Mammary epithelial cell (primary cell): ENCODE results near the gene INS.

ENCODE experiments used
- EZH2 ChIP-seq: IDR thresholded peaks from 2 replicates; pipeline ENCODE4 v1.6.1; 2012; ENCODE audit warnings: low read length, inconsistent platforms, borderline replicate concordance
- TF ChIP-seq, protein P1 (sequence below), 2 donors: IDR thresholded peaks in 1 of 2; conservative IDR thresholded peaks in 1 of 2; 2 replicates each; pipeline ENCODE4 v1.5.1; 2011 to 2012; ENCODE audit warnings: inconsistent platforms in 2 of 2, low read length in 2 of 2, mild to moderate bottlenecking in 2 of 2, control low read depth in 1 of 2, low read depth in 1 of 2; ENCODE audit not compliant: insufficient read depth in 1 of 2; ENCODE audit errors: extremely low read depth in 1 of 2

DNA sequence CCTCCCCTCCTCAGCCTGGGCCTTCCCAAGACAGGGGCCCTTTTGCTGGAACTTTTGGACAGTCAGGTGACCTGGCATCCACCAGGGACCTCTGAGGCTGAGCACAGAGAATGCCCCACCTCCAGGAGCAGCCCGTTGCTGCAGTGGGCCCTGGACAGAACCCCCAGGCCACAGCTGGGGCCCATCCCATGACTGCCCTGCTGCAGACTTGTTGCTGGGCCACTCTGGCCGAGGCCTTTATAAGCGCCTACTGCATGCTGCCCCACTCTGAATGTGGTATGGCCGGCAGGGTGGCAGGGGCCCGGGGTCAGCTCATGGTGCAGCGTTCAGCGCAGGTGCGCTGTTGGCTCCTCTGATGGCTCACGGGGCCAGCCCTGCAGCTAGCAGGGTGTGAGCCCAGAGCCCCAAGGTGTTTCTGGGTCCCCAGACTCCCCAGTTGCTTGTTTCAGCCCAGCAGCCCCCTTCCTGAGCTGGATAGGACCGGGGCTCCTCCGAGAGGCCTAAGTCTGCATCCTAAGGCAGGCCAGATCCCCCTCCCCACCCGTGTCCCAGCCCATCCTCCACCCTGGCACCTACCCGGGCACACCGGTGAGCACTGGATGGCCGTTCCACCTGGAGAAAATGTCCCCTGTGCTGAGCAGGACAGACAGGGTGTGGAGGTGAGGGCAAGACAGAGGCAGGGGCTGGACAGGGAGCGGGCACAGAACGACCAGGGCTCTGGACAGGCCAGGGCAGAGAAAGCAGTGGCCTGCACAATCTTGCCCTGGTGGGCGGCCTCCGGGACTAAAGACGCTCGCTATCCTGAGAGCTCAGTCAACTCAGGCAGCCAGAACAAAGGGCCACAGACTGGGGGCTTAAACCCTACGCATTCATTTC lies 38.7 kb upstream of the INS start:
- TF ChIP-seq, protein P1, sequence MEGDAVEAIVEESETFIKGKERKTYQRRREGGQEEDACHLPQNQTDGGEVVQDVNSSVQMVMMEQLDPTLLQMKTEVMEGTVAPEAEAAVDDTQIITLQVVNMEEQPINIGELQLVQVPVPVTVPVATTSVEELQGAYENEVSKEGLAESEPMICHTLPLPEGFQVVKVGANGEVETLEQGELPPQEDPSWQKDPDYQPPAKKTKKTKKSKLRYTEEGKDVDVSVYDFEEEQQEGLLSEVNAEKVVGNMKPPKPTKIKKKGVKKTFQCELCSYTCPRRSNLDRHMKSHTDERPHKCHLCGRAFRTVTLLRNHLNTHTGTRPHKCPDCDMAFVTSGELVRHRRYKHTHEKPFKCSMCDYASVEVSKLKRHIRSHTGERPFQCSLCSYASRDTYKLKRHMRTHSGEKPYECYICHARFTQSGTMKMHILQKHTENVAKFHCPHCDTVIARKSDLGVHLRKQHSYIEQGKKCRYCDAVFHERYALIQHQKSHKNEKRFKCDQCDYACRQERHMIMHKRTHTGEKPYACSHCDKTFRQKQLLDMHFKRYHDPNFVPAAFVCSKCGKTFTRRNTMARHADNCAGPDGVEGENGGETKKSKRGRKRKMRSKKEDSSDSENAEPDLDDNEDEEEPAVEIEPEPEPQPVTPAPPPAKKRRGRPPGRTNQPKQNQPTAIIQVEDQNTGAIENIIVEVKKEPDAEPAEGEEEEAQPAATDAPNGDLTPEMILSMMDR (conservative IDR thresholded peaks at IDR 0.05 in 1 of 2, IDR thresholded peaks at IDR 0.05 in 1 of 2; ENCODE audit: extremely low read depth in 1 of 2, insufficient read depth in 1 of 2, low read depth in 1 of 2, low read length in 2 of 2): no peak
- TF ChIP-seq EZH2: no peak
